ENCODE data around the gene PRR14. TPM values are rescaled to one million over a fixed set of nuclear protein-coding genes. Genes with fewer than 3 reads are reported as not detected.

Gene PRR14
- total and polyA plus RNA-seq, 2 of the 8 experiments (the other 6 are each of a cell fraction or from before 2014, with no cell fraction given), result 3.6 to 16.1 TPM

DNA sequence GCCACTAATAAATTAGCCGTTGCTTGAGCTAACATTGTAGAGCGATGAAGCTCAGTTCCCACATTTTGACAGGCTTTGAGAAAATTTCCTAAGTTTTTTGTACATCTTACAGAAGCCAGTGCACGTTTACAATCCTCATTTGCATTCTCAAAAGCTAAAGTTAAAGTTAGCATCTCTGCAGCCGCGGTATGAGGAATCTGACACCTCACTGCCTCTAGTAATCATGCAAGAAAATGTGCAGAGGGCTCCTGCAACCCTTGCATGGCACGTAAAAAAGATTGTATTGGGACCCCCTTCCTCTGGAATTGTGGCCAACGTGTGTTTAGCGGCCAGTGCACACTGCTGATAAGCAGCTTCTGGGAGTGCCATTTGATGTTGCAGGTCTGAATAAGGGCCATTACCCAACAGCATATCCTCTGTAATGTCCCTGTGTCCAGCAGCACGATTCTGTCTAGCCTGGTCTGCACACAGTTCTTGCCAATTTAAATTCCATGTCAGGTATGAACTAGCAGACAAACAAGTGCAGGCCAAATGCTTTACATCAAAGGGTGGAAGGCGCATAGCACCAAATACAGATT lies 28.2 kb upstream of the PRR14 start (continued):
- no peak for TF ChIP-seq EGR1 (IDR thresholded peaks at IDR 0.05; ENCODE audit: borderline replicate concordance, low read depth, low read length)
- no peak for TF ChIP-seq CTBP2 (IDR thresholded peaks at IDR 0.05; ENCODE audit: borderline replicate concordance, insufficient read depth, insufficient read length, low read length)
- no peak for TF ChIP-seq HDAC6 (IDR thresholded peaks at IDR 0.05; ENCODE audit: low read depth, low read length)
- TF ChIP-seq TAF7 (optimal IDR thresholded peaks at IDR 0.05; ENCODE audit: borderline replicate concordance, low read depth, low read length), result no peak
- no peak for TF ChIP-seq CREB1 (IDR thresholded peaks at IDR 0.05)
- TF ChIP-seq, protein P1, sequence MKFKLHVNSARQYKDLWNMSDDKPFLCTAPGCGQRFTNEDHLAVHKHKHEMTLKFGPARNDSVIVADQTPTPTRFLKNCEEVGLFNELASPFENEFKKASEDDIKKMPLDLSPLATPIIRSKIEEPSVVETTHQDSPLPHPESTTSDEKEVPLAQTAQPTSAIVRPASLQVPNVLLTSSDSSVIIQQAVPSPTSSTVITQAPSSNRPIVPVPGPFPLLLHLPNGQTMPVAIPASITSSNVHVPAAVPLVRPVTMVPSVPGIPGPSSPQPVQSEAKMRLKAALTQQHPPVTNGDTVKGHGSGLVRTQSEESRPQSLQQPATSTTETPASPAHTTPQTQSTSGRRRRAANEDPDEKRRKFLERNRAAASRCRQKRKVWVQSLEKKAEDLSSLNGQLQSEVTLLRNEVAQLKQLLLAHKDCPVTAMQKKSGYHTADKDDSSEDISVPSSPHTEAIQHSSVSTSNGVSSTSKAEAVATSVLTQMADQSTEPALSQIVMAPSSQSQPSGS (IDR thresholded peaks at IDR 0.05; ENCODE audit: low read length), result no peak
- TF ChIP-seq BCL11A (IDR thresholded peaks at IDR 0.05; ENCODE audit: low read depth in 2 of 2, low read length in 2 of 2), result no peak
- no peak for TF ChIP-seq TAF1 (IDR thresholded peaks at IDR 0.05; ENCODE audit: low read depth, low read length)
- TF ChIP-seq SRF (IDR thresholded peaks at IDR 0.05; ENCODE audit: low read depth, low read length), result no peak
- TF ChIP-seq BRCA1 (IDR thresholded peaks at IDR 0.05; ENCODE audit: low read depth, low read length), result no peak

Measured in H1 (cell line).